G401 (cell line): ENCODE results near the gene RNF17. TPM values are rescaled to one million over a fixed set of nuclear protein-coding genes. Genes with fewer than 3 reads are reported as not detected.

Experiments
- DNase-seq: peaks from one replicate; pipeline ENCODE4 v3.0.0-alpha.2; 2015; ENCODE audit warnings: low spot score
- in situ Hi-C: cut with HindIII; loops from 2 replicates; pipeline ENCODE4 v1.10.0; 2016; ENCODE audit warnings: low sequenced_read_pairs, mixed read lengths
- total RNA-seq: library from RNA; depleted of rRNA; stranded (reverse); fragments of >200 nt; shearing (Covaris generic); gene quantifications from 2 replicates; pipeline ENCODE4 v1.2.3, GENCODE V29; 2014

RNF17 gene
- total RNA-seq, 1 experiment from 2014 or later: not detected

DNA sequence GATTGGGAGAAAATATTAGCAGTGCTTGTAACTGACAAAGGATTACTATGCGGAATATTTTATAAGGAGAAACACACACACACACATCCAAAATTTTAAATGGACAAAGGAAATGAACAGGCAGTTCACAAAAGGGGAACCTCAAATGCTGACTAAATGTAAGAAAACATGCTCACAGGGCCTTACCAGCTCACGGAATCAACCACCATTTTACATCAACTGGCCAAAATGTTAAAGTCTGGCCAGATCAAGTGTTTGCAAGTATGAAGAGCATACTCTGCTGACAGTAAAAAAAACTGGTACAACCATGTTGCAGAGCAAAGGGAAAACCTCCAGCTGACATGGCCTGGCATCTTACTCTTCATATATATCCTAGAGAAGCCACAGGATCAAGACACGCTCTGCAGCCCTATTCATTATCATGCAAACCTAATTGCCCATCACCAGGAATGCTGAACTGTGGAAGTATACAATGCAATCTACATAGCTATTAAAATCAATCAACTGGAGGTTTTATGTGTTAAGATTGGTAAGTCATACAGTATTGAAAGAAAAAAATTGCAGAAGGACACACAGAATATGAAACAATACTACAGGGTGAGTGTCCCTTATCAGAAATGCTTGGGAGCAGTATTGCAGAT is 124.4 kb downstream of the RNF17 start:
- in situ Hi-C loops: no loop called here
- DNase-seq: no peak

DNA sequence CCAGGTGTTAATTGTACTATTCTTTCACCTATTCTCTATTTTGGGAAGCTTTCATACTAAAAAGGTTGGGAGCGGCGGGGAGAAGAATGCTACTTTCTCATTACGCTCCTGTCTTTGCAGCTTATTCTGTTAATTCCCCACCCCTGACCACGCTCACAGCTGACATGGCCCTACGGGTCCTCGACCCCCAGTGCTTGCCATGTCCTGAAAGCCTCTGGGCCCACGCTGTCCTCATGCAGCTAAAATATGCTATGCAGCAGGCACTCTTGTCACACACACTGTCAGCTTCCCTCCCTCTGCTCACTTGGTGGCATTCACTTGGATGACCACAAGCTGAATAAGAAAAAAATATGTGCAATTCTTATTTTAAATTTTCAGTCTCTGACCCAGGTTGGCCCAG is 126.3 kb downstream of the RNF17 start:
- no peak for DNase-seq
- in situ Hi-C loops: no loop called here

DNA sequence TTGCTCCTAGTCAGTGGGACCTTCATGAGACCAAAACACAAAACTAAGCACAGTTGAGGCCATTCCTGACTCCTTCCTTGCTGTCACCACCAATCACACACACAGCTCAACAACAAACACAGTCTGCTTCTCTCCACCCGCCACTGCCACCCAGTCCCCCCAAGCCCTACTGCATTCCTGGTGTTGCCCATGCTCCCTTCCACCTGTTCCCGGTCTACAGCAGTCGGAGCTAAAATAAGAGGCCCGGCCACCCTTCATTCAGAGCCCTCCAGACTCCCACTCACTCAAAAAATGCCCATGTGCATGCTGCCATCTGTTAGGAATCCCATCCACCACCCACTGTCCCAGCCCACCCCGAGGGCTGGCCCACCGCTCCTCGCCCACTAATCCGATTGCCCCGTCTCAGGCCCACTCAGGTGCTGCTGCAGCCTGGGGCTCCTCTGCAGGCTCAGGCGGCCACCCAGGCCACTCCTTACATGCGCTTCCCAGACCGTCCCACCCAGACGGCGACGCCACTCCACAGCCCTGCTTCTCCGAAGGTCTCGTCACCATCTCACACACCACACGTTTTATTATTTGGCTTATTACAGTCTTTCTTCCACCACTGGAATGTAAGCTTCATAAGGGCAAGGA is 127.6 kb downstream of the RNF17 start:
- in situ Hi-C loops: no loop called here
- DNase-seq: no peak

DNA sequence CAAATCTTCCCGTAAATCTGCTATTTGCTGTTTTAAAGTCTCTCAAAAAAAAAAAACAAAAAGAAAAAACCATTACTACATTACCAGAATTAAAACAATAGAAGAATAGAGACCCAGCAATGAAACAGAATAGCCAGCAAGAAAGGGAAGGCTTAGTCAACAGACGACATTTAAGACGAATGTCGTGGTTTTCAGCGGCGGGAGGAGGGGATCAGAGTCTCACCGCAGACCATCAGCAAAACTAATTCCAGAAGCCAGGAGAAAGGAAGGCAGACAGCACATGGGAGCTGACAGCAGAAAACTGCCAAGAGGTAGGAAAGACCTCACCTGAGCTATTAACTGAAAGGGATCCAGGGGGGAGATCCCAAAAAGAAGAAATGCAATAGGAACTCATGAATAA is 128.9 kb downstream of the RNF17 start:
- no peak for DNase-seq
- in situ Hi-C loops: no loop called here

DNA sequence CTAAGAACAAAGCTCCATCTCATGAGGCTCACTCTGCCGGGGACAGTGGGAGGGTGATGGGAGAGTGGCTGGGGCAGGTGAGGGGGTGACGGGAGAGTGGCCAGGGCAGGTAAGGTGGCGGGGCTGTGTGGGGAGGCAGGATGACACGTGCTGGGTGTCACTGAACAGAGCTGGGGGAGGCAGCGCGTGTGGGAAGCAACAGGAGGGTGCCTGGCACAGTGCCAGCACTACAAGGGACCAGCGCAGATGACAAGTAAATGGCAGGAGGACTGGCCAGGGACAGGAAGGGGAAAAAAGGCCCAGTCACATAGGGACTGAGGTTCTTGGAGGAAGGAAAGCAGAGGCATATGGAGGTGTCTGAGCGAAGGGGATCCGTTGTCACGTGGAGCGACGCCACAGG is 129.9 kb downstream of the RNF17 start:
- in situ Hi-C loops: no loop called here

DNA sequence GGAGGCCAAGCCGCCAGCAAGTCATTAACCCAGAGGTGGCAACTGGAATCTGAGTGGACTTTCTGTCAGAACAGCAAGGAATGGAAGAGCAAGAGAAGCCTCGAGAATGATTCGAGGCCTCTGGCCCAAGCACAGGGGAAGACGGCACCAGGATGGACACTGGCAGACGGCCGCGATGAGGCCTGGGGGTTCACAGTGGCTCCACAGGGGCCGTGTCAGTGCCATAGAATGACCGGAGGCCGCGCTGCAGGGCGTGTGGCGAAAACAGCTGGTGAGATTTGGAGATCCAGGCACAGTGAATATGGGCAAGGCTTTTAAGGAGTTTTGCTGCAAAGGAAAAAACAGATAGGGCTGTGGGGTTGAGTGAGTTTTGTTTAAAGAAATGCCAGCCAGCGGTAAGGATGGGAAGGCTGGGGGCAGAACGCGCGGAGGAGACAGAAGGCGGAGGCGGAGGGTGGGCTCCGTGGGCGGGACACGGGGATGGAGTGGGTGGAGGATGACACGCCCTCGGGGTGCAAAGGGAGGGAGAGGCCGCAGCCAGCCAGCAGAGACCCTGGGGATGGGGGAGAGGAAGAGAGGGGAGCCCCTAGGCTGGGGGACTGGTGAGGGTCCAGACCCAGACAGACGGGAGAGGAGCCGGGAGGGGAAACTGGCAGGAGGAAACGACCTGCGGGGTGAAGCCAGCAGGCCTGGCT is 130.5 kb downstream of the RNF17 start:
- no peak for DNase-seq
- in situ Hi-C loops: no loop called here

More for the DNA sequence above, 129.9 kb downstream of the RNF17 start:
- no peak for DNase-seq

DNA sequence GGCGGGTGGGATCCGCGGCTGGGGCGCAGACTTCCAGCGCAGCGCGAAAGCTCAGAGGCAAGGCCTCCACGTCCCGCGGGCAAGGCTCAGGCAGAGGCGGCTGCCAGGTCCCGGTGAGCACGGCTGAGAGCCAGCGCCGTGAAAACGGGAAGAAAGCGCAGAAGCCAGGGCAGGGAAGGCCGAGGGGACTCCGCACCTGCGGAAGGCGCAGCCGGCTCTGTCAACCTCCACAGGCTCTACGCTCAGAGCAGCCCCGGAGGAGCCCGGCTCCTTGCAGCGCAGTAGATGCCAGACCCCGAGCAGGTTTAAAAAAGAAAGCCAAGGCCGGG is 131.0 kb downstream of the RNF17 start:
- DNase-seq: no peak
- in situ Hi-C loops: no loop called here

DNA sequence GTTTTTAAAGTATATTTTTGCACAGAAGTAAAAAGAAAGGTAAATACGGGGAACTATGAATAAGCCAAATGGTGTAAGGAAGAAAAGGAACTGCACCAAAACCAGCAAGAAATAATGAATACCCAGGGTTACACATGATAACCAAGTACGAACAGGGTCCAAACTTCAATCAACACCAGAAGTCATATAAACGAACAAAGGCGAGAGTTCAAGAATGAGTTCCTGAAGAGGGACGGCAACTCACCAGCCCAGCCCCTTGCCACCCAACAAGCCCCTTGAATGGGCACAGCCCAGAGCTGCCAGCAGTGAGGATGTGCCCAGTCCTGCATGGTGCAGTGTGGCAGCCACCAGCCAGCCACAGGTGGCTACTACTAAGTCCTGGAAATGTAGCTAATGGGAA is 132.1 kb downstream of the RNF17 start:
- no peak for DNase-seq
- in situ Hi-C loops: no loop called here

DNA sequence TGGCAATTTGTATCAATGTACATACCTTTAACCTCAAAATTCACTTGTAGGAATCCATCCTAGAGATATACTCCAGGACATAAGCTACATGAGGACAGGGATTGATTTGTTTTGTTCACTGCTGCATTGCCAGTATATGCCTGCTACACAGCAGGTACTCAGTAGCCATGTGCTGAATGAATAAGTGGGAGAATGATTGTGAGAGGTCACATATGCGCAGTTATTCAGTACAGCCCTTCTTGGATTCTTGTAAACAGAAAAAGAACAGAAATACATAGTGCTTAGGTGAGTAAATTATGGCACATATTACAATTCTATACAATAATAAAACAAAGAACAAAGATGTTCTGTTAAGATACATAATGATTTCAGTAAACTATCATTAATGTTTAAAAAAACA is 133.3 kb downstream of the RNF17 start:
- in situ Hi-C loops: no loop called here
- DNase-seq: no peak

DNA sequence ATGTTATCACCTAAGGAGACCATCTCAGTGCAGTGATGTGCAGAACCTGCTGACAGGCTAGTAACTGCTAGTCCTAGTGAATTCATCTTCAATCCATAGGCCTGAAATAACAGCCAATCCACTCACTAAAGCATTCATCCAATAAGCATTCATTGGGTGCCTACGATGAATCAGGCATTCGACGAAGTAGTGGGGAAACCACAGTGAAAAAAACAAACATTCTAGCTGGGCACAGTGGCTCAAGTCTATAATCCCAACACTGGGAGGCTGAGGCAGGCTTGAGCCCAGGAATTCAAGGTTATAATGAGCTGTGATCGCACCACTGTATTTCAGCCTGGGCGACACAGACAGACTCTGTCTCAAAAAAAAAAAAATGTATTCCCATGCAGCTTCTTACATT is 135.6 kb downstream of the RNF17 start:
- in situ Hi-C loops: no loop called here
- DNase-seq: no peak

DNA sequence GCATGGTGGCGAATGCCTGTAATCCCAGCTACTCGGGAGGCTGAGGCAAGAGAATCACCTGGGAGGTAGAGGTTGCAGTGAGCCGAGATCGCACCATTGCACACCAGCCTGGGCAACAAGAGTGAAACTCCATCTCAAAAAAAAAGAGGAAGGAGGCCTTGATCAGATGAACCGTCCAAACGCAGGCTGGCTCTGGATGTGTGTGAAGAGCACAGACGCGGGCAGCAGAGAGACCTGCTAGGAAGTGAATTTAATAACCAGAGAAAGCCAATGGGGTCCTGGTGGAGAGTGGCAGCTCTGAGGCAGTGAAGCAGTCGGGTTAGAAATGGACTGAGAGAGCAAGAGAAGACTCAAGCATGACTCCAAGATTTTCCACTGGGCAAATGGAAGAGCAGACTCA is 136.5 kb downstream of the RNF17 start:
- in situ Hi-C loops: no loop called here
- DNase-seq: no peak

DNA sequence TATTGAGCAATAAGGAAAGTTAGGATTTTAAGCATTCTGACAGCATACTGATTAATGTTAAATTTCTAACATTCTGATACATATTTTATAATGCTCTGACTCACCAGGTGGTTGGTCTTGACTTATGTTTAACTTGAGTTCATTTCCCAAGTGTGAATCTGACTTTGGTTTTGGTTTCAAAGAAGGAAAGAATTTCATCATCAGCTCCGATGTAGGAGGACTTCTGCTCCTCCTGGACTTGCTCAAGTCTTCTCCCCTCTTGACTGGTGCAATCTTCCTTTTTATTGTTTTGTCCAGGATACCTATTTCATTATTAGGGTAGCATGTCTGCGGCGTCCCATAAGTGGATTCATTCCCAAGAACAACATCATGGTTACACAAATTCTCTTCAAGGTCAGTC is 141.3 kb downstream of the RNF17 start:
- in situ Hi-C loops: no loop called here
- DNase-seq: no peak

DNA sequence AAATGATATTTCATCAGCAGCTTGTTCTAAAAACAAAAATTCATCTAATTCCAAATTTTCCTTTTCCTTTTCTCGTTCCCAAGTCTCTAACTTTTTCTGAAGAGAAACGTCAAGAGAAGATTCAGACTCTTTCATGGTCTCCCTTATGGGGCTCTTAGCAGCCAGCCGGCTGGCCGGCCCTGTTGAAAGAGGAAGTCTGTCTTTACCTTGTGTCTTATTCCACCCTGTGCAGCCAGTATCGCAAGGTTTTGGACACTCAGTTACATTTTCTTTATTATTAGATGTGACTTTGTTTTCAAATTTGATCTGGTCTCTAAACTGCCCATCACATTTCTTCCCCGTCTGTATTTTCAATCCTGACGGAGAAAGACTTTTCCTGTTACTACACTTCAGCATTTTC is 142.3 kb downstream of the RNF17 start:
- DNase-seq: no peak
- in situ Hi-C loops: no loop called here

DNA sequence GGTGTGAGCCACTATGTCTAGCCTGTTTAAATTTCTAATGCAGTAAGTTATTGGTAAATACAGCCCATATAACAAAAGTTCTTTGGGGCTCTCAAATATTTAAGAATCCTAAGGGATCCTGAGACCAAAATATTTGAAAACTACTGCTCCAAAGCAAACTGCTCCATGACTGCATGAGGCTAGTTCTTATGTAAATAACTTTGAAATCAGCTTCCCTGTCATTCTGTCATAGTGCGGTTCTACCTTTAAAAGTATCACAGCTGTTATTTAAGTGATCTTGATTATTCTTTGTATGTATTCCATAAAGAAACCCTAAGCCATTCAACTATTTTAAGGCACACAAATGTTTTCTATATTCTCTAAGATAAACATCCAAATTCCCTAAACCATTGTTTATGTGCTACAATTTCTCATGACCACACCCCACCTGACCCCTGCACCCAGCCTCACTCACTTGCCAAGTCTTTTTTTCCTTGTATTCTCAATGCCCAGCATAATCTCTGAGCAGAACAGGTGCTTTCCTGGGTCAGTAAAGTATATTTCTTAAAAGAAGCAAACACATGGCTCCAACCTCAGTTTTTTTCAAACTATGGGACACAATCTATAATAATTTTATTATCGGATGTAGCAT is 146.6 kb downstream of the RNF17 start:
- no peak for DNase-seq
- in situ Hi-C loops: no loop called here

DNA sequence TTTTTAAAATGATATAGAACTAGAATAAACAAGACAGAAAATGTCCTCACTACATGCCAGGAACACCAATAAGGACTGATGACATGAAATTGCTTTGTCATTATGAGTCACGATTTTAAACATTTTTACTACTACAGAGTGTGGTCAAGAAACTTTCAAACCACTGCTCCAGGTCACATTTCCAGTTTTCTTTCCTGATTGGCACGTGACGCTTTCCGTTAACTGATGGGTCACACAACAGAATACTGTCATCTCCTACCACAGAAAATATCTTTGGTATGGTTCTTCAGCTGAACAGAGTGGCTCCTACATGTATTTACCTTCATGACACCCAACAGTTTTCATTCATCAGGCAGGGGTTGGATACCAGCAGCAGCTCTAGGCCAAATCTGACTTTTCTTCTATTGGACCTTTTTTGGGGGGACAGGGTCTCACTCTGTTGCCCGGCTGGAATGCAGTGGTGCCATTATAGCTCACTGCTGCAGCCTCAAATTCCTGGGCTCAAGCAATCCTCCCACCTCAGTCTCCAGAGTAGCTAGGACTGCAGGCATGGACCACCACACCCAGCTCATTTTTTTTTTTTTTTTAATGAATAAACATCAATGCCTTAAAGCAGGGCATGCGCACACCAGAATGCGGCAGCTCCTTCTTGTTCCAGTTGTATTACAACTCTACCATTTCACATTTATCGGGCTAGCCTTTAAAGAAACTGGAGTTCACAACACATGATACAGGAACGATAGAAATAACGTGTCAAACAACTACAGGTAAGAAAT is 147.4 kb downstream of the RNF17 start:
- in situ Hi-C loops: no loop called here
- DNase-seq: no peak

DNA sequence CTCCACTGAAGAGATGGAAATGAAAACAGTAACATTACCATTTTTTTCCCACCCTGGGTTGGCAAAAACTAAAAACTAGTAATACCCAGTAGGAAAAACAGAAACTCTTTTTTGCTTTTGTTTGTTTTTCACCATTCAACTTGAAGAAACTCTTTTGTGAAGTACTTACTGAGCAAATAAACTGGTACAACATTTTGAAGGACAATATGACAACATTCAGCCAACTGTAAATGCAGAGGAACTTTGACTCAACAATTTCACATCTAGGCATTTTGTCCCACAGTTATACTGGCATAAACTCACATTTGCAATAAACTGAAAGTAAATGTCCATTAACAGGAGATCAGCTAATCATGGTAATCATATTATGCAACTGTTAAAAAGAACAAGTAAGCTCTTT is 152.5 kb downstream of the RNF17 start:
- no peak for DNase-seq
- in situ Hi-C loops: no loop called here

DNA sequence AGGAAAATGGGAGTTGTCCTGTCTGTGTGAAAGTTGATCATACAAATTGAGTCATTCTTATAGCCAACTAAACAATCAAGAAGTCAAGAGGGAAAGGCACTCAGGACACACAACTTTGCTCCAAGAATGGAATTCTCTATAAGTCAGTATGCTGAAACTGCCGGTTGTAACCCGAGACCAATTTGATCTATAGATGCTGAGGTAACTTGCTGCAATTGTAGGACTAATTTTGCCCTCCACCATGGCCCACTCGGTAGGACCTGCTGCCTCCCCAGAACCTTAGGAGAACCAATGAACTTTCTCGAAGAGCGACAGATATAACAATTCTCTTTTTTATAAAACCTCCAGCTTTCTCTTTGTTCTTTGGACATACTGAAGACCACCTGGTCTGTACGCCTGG is 157.0 kb downstream of the RNF17 start:
- in situ Hi-C loops: no loop called here
- DNase-seq: no peak

DNA sequence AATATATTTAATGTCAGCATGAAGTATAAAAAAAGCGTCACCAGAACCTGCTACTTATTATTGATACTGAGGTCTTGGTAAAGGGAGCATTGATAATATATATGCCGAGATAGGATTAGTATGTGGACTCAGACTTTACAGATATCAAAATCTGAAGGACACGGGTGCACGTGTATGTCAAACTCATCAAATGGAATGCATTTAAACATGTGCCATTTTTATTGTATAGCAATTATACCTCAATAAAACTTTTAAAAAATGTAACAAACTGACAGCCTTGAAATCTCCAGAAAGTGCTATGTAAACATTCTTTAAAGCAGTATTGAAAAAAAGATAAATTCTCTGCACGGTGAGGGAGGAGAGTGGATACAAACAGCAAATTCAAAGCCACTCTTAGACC is 157.9 kb downstream of the RNF17 start:
- in situ Hi-C loops: no loop called here
- no peak for DNase-seq

DNA sequence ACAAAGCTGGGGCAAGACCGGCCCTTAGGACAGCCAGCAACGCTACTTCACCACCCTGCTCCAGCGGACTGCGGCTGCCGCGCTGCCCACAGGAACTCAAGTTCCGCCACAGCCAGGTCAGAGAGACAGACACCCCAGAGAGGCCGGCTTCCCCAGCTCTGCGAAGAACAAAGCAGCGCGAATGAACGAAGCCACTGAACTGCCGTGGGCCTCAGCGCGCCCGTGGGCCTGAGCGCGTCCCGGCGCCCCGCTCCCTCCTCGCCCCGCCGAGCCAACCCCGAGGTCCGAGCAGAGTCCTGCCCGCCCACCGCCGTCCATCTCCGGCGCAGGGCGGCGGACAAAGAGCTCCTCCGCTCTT is 158.4 kb downstream of the RNF17 start:
- in situ Hi-C loops: no loop called here
- no peak for DNase-seq
